Measurements from ENCODE around the gene RELCH.
A peak's percentile ranks its signal among the peaks of the same experiment; 100 is the strongest.

Gene RELCH

DNA sequence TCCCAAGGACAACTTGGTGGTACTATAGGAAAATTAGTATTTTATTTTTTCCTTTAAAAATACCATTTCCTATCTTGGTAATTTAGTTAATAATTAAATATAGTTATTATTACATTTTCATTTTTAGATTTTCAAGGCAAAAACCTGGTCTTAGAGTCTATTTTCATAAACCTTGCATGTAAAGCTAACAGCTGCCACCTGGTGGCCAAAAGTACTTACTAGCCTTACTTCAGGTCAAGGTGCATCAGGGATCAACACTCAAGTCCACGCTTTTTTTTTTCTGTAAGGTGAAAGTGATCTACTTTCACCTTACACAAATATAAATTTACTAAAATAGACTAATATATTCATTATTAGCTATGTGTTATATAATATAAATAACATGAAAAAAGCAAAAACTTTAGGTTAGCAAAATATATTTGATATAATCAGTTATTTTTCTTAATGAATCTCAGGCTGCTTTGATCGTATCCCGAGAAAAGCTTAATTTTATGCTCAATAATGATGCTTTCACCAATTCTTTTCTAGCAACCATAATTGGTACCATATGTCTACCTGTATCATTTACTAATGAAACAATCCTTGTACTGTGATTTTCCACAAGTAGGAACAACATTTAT lies 62.5 kb downstream of the RELCH start:
- peak in 31 of 58 donors; percentile 1 to 71 (median 12) for DNase-seq

- no peak for DNase-seq
Measured at GRCh38 chr18:62250475-62250874, 63.4 kb downstream of the RELCH start.

- DNase-seq: no peak
Measured at GRCh38 chr18:62258093-62258492, 71.0 kb downstream of the RELCH start.

- peak in 1 of 58 donors; percentile 22 for DNase-seq
Measured at GRCh38 chr18:62258616-62259015, 71.6 kb downstream of the RELCH start.

- DNase-seq: no peak
Measured at GRCh38 chr18:62262061-62262460, 75.0 kb downstream of the RELCH start.

- no peak for DNase-seq
Measured at GRCh38 chr18:62264984-62265383, 77.9 kb downstream of the RELCH start.

GRCh38 chr18:62277045-62277444 lies 90.0 kb downstream of the RELCH start:
- no peak for DNase-seq

- DNase-seq: no peak
Measured at GRCh38 chr18:62279561-62279960, 92.5 kb downstream of the RELCH start.

DNA sequence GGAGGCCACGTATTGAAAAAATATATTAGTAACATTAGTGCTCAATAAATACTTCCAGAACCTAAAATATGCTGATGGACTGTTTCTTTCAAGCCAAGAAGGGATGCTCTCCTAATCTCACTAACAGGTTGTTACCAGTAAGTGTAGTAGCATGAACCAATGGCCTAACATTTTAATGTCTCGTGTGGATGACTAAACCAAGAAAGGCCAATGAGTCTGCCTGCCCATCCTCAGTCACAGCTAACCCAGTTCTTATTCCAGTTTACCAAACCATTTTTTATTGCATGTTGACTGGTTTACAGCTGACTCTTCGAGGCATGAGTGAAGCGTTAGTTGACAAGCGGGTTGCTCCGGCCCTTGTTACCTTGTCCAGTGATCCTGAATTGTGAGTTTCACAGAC lies 93.0 kb downstream of the RELCH start:
- DNase-seq: no peak

GRCh38 chr18:62280786-62281185 lies 93.7 kb downstream of the RELCH start:
- DNase-seq: no peak

- no peak for DNase-seq
Measured at GRCh38 chr18:62281684-62282083, 94.6 kb downstream of the RELCH start.

GRCh38 chr18:62282188-62282629 lies 95.2 kb downstream of the RELCH start:
- no peak for DNase-seq

DNA sequence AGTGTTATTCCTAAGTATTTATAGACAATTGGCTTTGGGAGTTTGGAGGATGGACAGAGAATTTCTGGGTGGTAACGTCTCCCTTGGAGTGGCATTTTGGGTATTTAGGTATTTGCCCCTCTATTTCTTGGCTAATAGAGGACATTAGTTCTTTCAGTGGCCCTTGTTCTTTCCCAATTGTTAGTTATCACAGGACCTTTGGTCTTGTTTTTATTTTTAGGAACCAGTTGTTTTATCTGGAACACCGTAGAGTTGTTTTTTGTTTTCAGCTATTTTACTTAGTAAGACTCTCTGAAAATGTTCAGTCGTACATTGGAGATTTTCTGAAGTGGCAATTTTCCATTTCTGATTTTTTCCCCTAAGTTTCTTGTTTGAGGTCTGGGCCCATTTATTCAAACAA lies 97.6 kb downstream of the RELCH start:
- no peak for DNase-seq

- no peak for DNase-seq
Measured at GRCh38 chr18:62285281-62285680, 98.2 kb downstream of the RELCH start.

DNA sequence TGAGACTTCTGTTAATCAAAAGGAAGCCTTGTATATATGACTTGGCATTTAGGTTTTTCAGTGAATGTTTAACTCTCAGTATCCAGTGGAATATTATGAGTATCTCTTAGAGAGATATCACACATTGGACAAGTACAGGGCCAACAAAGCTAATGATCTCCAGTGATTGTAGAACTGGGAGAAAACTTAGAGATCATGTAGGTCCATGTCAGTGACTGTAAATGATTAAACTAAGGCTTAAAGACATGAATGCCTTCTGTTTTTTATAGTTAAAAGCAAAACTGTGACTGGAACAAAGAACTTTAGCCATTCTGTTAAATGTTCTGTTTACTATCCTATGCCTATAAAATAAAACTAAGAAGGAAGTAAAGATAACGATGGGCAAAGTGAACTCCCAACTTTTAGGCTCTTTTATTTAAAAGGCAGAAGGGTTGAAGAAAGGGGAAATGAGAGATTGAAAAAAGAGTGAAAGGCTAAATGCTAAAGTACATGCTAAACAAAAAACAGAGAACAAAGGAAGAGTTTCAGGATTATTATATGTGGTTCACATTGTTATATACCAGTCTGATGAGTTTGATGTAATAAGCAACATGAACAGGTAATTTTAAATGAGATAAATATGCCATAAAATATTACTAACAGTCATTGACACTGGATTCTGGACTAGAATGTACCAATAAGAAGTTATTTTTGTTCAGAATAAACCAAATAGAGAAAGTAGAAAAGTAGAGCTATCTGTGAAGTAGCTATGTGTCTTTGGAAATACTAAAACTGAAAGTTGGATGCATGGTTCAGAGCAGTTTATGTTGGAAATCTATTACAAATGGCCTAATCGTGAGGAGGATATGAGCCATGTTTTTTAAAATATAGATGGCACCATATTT lies 101.0 kb downstream of the RELCH start:
- no peak for DNase-seq

DNA sequence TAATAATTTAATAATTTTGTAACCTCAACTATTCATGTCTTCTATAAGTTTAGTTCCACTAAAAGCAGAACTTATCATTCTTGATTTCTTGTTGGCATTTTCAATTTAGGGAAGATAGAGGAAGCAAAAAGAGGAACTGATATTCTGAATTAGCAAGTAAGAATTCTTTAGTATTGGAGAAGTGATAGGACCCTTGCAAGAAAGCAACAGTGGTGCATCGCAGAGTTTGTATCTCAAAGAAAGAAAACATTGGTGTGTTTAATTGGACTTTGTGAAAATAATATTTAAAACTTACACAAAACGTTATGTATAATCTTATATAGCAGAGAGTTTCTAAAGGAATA lies 101.6 kb downstream of the RELCH start:
- DNase-seq: no peak

- DNase-seq: no peak
Measured at GRCh38 chr18:62289047-62289446, 102.0 kb downstream of the RELCH start.

DNA sequence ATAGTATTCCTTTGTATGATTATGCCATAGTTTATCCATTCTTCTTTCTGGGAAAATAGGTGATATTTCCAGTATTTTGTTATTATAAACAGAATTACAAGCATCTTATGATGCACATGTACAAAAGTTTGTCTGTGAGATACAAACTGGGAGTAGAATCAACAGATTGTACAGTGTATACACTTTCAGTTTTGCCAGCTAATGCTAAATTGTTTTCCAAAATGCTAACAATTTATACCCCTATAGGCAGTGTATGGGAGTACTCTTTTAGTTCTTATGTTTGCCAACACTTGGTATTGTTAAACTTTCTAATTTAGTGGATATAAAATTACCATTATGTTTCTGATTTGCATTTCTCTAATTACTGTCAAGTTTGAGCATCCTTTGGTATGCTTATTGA lies 107.0 kb downstream of the RELCH start:
- no peak for DNase-seq

- no peak for DNase-seq
Measured at GRCh38 chr18:62300359-62300963, 113.4 kb downstream of the RELCH start.

- no peak for DNase-seq
Measured at GRCh38 chr18:62301322-62301721, 114.3 kb downstream of the RELCH start.

- no peak for DNase-seq
Measured at GRCh38 chr18:62312851-62313250, 125.8 kb downstream of the RELCH start.

All from anterior cingulate cortex (tissue), 58 donors.